CD4-positive, alpha-beta T cell treated with Interleukin-12 subunit alpha and Interleukin-12 subunit beta, for 1 hour (primary cell): Measurements from ENCODE around the gene OR51A7.

Experiments used
- DNase-seq: peaks from one replicate; pipeline ENCODE4 v3.0.0-alpha.2; 2020

The OR51A7 gene

DNA sequence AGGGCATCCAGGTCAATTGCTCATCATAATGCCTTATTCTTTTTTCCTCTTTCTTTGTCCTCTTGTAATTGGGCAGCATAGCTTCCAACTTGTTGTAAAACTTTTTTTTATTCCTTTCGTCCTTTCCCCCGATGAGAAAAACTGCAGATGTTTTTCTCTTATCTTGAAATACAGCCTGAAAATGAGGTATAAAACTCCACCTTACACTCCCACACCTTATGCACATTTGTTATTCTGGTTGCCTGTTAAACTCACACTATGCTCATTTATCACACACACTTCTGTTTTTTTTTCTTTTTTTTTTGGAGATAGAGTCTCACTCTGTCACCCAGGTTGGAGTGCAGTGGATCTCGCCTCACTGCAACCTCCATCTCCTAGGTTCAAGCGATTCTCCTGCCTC is 53.8 kb downstream of the OR51A7 start:
- DNase-seq, result no peak
